SU-DHL-6 (cell line): ENCODE results near the gene SORBS2.

Source experiments
- H2AFZ ChIP-seq: fragments of 200-600 bp; sonication (generic); 2 replicates; pipeline ENCODE4 v1.6.1; 2014; ENCODE audit warnings: low read depth, mild to moderate bottlenecking, moderate library complexity, mixed read lengths, antibody characterized with exemption, low read length; ENCODE audit not compliant: severe bottlenecking
- H3F3A ChIP-seq: fragments of 200-600 bp; shearing (Covaris generic); 2 replicates; pipeline ENCODE4 v1.6.0; 2016; ENCODE audit warnings: antibody characterized with exemption, mild to moderate bottlenecking; ENCODE audit not compliant: insufficient read depth
- H3K27ac ChIP-seq: fragments of 200-600 bp; sonication (generic); 2 replicates; pipeline ENCODE4 v1.5.1; 2016; ENCODE audit warnings: low read depth, mild to moderate bottlenecking, low read length, moderate library complexity, mixed read lengths
- H3K27me3 ChIP-seq: fragments of 200-600 bp; sonication (generic), shearing (Covaris generic); 2 replicates; pipeline ENCODE4 v1.6.0; 2014; ENCODE audit warnings: mild to moderate bottlenecking, low read length
- H3K36me3 ChIP-seq: fragments of 200-600 bp; sonication (generic); 2 replicates; pipeline ENCODE4 v1.6.1; 2014; ENCODE audit warnings: mild to moderate bottlenecking, low read length, mixed read lengths
- H3K4me2 ChIP-seq: fragments of 300-600, 200-600 bp; shearing (Covaris generic), sonication (generic); 2 replicates; pipeline ENCODE4 v1.6.0; 2014; ENCODE audit warnings: low read length, low read depth, mild to moderate bottlenecking; ENCODE audit not compliant: poor library complexity, severe bottlenecking
- H3K4me3 ChIP-seq: fragments of 200-600 bp; sonication (generic); 2 replicates; pipeline ENCODE4 v1.5.1; 2014; ENCODE audit warnings: antibody characterized with exemption, low read length, mild to moderate bottlenecking, mixed read lengths; ENCODE audit not compliant: insufficient read depth, poor library complexity, severe bottlenecking
- H3K79me2 ChIP-seq: fragments of 200-600 bp; sonication (generic); 2 replicates; pipeline ENCODE4 v1.6.1; 2014; ENCODE audit warnings: mild to moderate bottlenecking, low read length, moderate library complexity; ENCODE audit not compliant: insufficient read depth
- H3K9ac ChIP-seq: fragments of 200-600 bp; sonication (generic); 2 replicates; pipeline ENCODE4 v1.7.0; 2014; ENCODE audit warnings: mild to moderate bottlenecking, low read length
- H3K9me2 ChIP-seq: fragments of 200-600 bp; sonication (generic); replicated peaks from 2 replicates; pipeline ENCODE4 v1.6.1; 2014; ENCODE audit warnings: low read length; ENCODE audit not compliant: insufficient read depth
- H3K9me3 ChIP-seq: fragments of 200-600 bp; sonication (generic); 2 replicates; pipeline ENCODE4 v1.6.1; 2014; ENCODE audit warnings: low read length, mixed read lengths; ENCODE audit not compliant: insufficient read depth
- H4K20me1 ChIP-seq: fragments of 200-600 bp; sonication (generic); 2 replicates; pipeline ENCODE4 v1.6.1; 2014; ENCODE audit warnings: low read depth, mild to moderate bottlenecking, antibody characterized with exemption, low read length, moderate library complexity, mixed read lengths
- CTCF ChIP-seq: fragments of 200-600 bp; sonication (generic); IDR thresholded peaks from one replicate; pipeline ENCODE4 v1.5.1; 2017; ENCODE audit warnings: antibody characterized with exemption, mild to moderate bottlenecking, low read length, moderate library complexity; ENCODE audit not compliant: insufficient read depth, poor library complexity, severe bottlenecking
- EZH2phosphoT487 ChIP-seq: fragments of 200-600 bp; sonication (generic), shearing (Covaris generic); conservative IDR thresholded peaks from 2 replicates; pipeline ENCODE4 v1.6.1; 2018; ENCODE audit warnings: mild to moderate bottlenecking, antibody characterized with exemption, low read length, moderate library complexity, mixed read lengths

SORBS2 gene

GRCh38 chr4:185719500-185719858, 92.5 kb downstream of the SORBS2 start:
- H3K36me3 ChIP-seq = no peaks in the 10 kb centered on the region
- no peak overlapping the region for H3K4me2 ChIP-seq
- no peaks in the 10 kb centered on the region for H3K9me2 ChIP-seq
- H3K27ac ChIP-seq = no peak overlapping the region
- no peak overlapping the region for H3K4me3 ChIP-seq
- H3F3A ChIP-seq = no peaks in the 10 kb centered on the region
- TF ChIP-seq CTCF = no peak
- TF ChIP-seq EZH2phosphoT487 = no peak
- H3K79me2 ChIP-seq = no peaks in the 10 kb centered on the region
- H3K9me3 ChIP-seq = no peaks in the 10 kb centered on the region
- no peaks in the 10 kb centered on the region for H3K27me3 ChIP-seq
- H4K20me1 ChIP-seq = no peaks in the 10 kb centered on the region
- H2AFZ ChIP-seq = no peak overlapping the region
- H3K9ac ChIP-seq = no peak overlapping the region

GRCh38 chr4:185718578-185719499, 93.2 kb downstream of the SORBS2 start:
- Histone ChIP-seq H3K9ac (no peak overlapping the region), H2AFZ (no peak overlapping the region), H3K27me3 (no peaks in the 10 kb centered on the region), H3K9me3 (no peaks in the 10 kb centered on the region), H3K27ac (no peak overlapping the region), H3K9me2 (no peaks in the 10 kb centered on the region), H3K36me3 (no peaks in the 10 kb centered on the region), H3F3A (no peaks in the 10 kb centered on the region), H4K20me1 (no peaks in the 10 kb centered on the region), H3K79me2 (no peaks in the 10 kb centered on the region), H3K4me3 (no peak overlapping the region), H3K4me2 (no peak overlapping the region)
- TF ChIP-seq CTCF (no peak), EZH2phosphoT487 (no peak)

GRCh38 chr4:185717377-185717741, 94.6 kb downstream of the SORBS2 start:
- no peaks in the 10 kb centered on the region for H3K27me3 ChIP-seq
- H3K9me3 ChIP-seq = no peaks in the 10 kb centered on the region
- H3K9ac ChIP-seq = no peak overlapping the region
- no peak overlapping the region for H3K4me3 ChIP-seq
- no peak overlapping the region for H3K27ac ChIP-seq
- no peak overlapping the region for H2AFZ ChIP-seq
- no peak overlapping the region for H3K4me2 ChIP-seq
- TF ChIP-seq EZH2phosphoT487 (no peak), CTCF (no peak)
- H3K79me2 ChIP-seq = no peaks in the 10 kb centered on the region
- H3K36me3 ChIP-seq = no peaks in the 10 kb centered on the region
- H4K20me1 ChIP-seq = no peaks in the 10 kb centered on the region
- H3F3A ChIP-seq = no peaks in the 10 kb centered on the region
- H3K9me2 ChIP-seq = no peaks in the 10 kb centered on the region
